Activated B cell treated with CpG ODN at 0.5 μM for 24 hours (primary cell): ENCODE data around the gene GLRX3. TPM values are rescaled to one million over a fixed set of nuclear protein-coding genes. Genes with fewer than 3 reads are reported as not detected.

Experiments used
- ATAC-seq: fragments of 200-7000 bp; cut with Tn5 transposase; one replicate; pipeline ENCODE4 v1.10.0; 2021; ENCODE audit warnings: low read depth, mild to moderate bottlenecking, moderate library complexity
- CTCF ChIA-PET: fragments of 350-600 bp; sonication (Branson Sonifier 250); formaldehyde crosslinking; loops from one replicate; lab custom pipeline; 2021; ENCODE audit warnings: antibody characterized with exemption; lab: Charles Lee
- POLR2A ChIA-PET: fragments of 350-600 bp; sonication (Branson Sonifier 250); formaldehyde crosslinking; loops from one replicate; lab custom pipeline; 2021; ENCODE audit warnings: antibody characterized with exemption; lab: Charles Lee
- DNase-seq: peaks from one replicate; pipeline ENCODE4 v3.0.0; 2022
- H3K27ac Mint-ChIP-seq: one replicate; pipeline ENCODE4 v1.8.0; 2020; ENCODE audit warnings: mixed read lengths
- H3K27me3 Mint-ChIP-seq: one replicate; pipeline ENCODE4 v1.8.0; 2021; ENCODE audit warnings: mixed read lengths
- H3K36me3 Mint-ChIP-seq: one replicate; pipeline ENCODE4 v1.8.0; 2021; ENCODE audit warnings: low read depth, mixed read lengths
- H3K4me1 Mint-ChIP-seq: one replicate; pipeline ENCODE4 v1.8.0; 2021; ENCODE audit warnings: mixed read lengths
- H3K4me3 Mint-ChIP-seq: one replicate; pipeline ENCODE4 v1.8.0; 2020; ENCODE audit warnings: mild to moderate bottlenecking, mixed read lengths
- H3K9me3 Mint-ChIP-seq: one replicate; pipeline ENCODE4 v1.8.0; 2020; ENCODE audit warnings: mixed read lengths
- CTCF ChIP-seq: fragments of 200-600 bp; IDR thresholded peaks from one replicate; pipeline ENCODE4 v1.8.0; 2022; ENCODE audit warnings: antibody characterized with exemption, mild to moderate bottlenecking
- intact Hi-C: fragments of 100-400 bp; cut with micrococcal nuclease; formaldehyde crosslinking; loops from one replicate; pipeline ENCODE4 v1.15.1; 2024
- total RNA-seq: library from RNA; stranded (reverse); gene quantifications from 2 replicates; pipeline ENCODE4 v1.2.3, GENCODE V29; 2022

The GLRX3 gene
- total RNA-seq, 1 donor from 2014 or later, result 80.6 TPM

- ATAC-seq, result no peak
- POLR2A ChIA-PET, result interaction anchor here (1.0 to 3.1 kb wide), 5 partner anchors 10 to 642 kb away, joined by 3 to 185 read pairs (median 4); partner anchors contain the start of genes GLRX3 and MGMT
Observed at GRCh38 chr10:130108934-130109604, 27.1 kb upstream of the GLRX3 start.

GRCh38 chr10:130109796-130110245, 26.4 kb upstream of the GLRX3 start:
- Mint-ChIP-seq H3K9me3 (no peaks in the 10 kb centered on the region), H3K27me3 (no peaks in the 10 kb centered on the region), H3K36me3 (peaks cover 16% of the 10 kb centered on the region), H3K4me1 (peaks cover 43% of the 10 kb centered on the region), H3K4me3 (peak overlapping the region; percentile 99), H3K27ac (peak overlapping the region; percentile 99)
- peak; percentile 91 for TF ChIP-seq CTCF
- intact Hi-C loops, result loop anchor here (1.0 to 5.0 kb wide), 5 partner anchors 26 to 1898 kb away; partner anchors contain the start of genes EBF3 and GLRX3
- no peak for ATAC-seq
- CTCF ChIA-PET, result interaction anchor here (0.7 to 3.1 kb wide), 10 partner anchors 9 to 1898 kb away, joined by 3 to 31 read pairs (median 4); partner anchors contain the start of genes GLRX3 and MGMT
- POLR2A ChIA-PET, result interaction anchor here (0.6 to 3.1 kb wide), 10 partner anchors 11 to 642 kb away, joined by 3 to 185 read pairs (median 5); partner anchors contain the start of genes GLRX3 and MGMT
- DNase-seq, result peak; percentile 40

More at GRCh38 chr10:130108934-130109604, 27.1 kb upstream of the GLRX3 start:
- Mint-ChIP-seq H3K4me1 (peaks cover 43% of the 10 kb centered on the region), H3K4me3 (no peak overlapping the region), H3K27me3 (no peaks in the 10 kb centered on the region), H3K27ac (no peak overlapping the region), H3K36me3 (peaks cover 21% of the 10 kb centered on the region), H3K9me3 (no peaks in the 10 kb centered on the region)
- CTCF ChIA-PET, result interaction anchor here (1.0 to 3.1 kb wide), 6 partner anchors 8 to 33 kb away, joined by 3 to 31 read pairs (median 5); partner anchors contain the start of gene GLRX3
- no peak for DNase-seq
- intact Hi-C loops, result loop anchor here (5.0 kb wide), 2 partner anchors 222 to 1847 kb away; no protein-coding TSS in a partner anchor
- no peak for TF ChIP-seq CTCF

GRCh38 chr10:130110246-130111112, 25.7 kb upstream of the GLRX3 start, which contains the start of gene C10orf143:
C10orf143 (minus strand) TSS chr10:130110830; CDS start chr10:130110772, 58 bp downstream.
- peak within 1 kb of the TSS; percentile 99 for H3K27ac Mint-ChIP-seq
- peaks cover 43% of the 10 kb centered on the region for H3K4me1 Mint-ChIP-seq
- H3K4me3 Mint-ChIP-seq, result peak within 1 kb of the TSS; percentile 99
- TF ChIP-seq CTCF, result no peak
- DNase-seq (peak; percentile 100), ATAC-seq (peak; percentile 78)
- H3K9me3 Mint-ChIP-seq, result no peaks in the 10 kb centered on the region
- intact Hi-C loops, result loop anchor here (1.0 to 5.0 kb wide), 6 partner anchors 17 to 1898 kb away; partner anchors contain the start of genes EBF3, GLRX3 and MGMT
- ChIA-PET POLR2A (interaction anchor here (0.6 to 3.1 kb wide), 11 partner anchors 11 to 643 kb away, joined by 3 to 185 read pairs (median 6); partner anchors contain the start of genes GLRX3 and MGMT), CTCF (interaction anchor here (0.7 to 3.1 kb wide), 10 partner anchors 10 to 1899 kb away, joined by 3 to 31 read pairs (median 4); partner anchors contain the start of genes GLRX3 and MGMT)
- H3K36me3 Mint-ChIP-seq, result peaks cover 16% of the 10 kb centered on the region
- no peaks in the 10 kb centered on the region for H3K27me3 Mint-ChIP-seq

- DNase-seq, result peak; percentile 82
- TF ChIP-seq CTCF, result no peak
- Mint-ChIP-seq H3K4me3 (peak overlapping the region; percentile 99), H3K27me3 (no peaks in the 10 kb centered on the region), H3K4me1 (peaks cover 43% of the 10 kb centered on the region), H3K36me3 (peaks cover 14% of the 10 kb centered on the region), H3K27ac (peak overlapping the region; percentile 99), H3K9me3 (peaks cover 2% of the 10 kb centered on the region)
- ATAC-seq, result peak; percentile 81
- intact Hi-C loops, result loop anchor here (1.0 to 5.0 kb wide), 5 partner anchors 16 to 1899 kb away; partner anchors contain the start of genes EBF3 and MGMT
- ChIA-PET CTCF (interaction anchor here (1.8 to 3.1 kb wide), 3 partner anchors 16 to 32 kb away, joined by 4 to 31 read pairs (median 21); partner anchors contain the start of gene GLRX3), POLR2A (interaction anchor here (1.5 to 3.1 kb wide), 6 partner anchors 17 to 644 kb away, joined by 6 to 185 read pairs (median 18); partner anchors contain the start of genes GLRX3 and MGMT)
Observed at GRCh38 chr10:130111113-130111851, 24.9 kb upstream of the GLRX3 start.
